Nephron progenitor cell (in vitro differentiated cells): Measurements from ENCODE around the gene WDR44.
A peak's percentile ranks its signal among the peaks of the same experiment; 100 is the strongest.

ENCODE experiments used
- DNase-seq: peaks from one replicate; pipeline ENCODE4 v3.0.0; 2021
- H3K27ac Mint-ChIP-seq: 2 replicates; pipeline ENCODE4 v1.8.0; 2021; ENCODE audit warnings: mild to moderate bottlenecking, moderate library complexity, mixed read lengths
- H3K27me3 Mint-ChIP-seq: 2 replicates; pipeline ENCODE4 v1.8.0; 2021; ENCODE audit warnings: mild to moderate bottlenecking, low read depth, mixed read lengths; ENCODE audit not compliant: poor library complexity
- H3K36me3 Mint-ChIP-seq: 2 replicates; pipeline ENCODE4 v1.8.0; 2021; ENCODE audit warnings: low read depth, mixed read lengths
- H3K4me1 Mint-ChIP-seq: 2 replicates; pipeline ENCODE4 v1.8.0; 2021; ENCODE audit warnings: mixed read lengths
- H3K4me3 Mint-ChIP-seq: 2 replicates; pipeline ENCODE4 v1.8.0; 2021; ENCODE audit warnings: mild to moderate bottlenecking, moderate library complexity, mixed read lengths
- H3K9me3 Mint-ChIP-seq: 2 replicates; pipeline ENCODE4 v1.8.0; 2021; ENCODE audit warnings: mild to moderate bottlenecking, moderate library complexity, mixed read lengths
- TF ChIP-seq, protein P1 (sequence below): fragments of 200-600 bp; sonication (generic); IDR thresholded peaks from 2 replicates; pipeline ENCODE4 v1.5.0; 2021; ENCODE audit warnings: antibody characterized with exemption

Gene WDR44

DNA sequence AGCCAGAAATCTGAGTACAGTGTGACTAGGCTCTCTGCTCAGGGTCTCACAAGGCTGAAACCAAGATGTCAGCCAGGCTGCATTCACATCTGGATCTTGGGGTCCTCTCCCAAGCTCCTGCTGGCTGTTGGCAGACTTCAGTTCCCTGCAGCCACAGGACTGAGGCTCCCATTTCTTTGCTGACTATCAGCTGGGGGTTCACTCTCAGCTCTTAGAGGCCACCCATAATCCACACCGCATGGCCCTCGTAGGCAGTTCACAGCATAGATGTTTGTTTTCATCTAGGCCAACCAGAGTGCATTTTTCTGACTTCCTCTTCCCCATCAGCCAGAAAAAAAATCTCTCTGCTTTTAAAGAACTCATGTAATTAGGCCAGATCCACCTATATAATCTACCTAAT lies 8.2 kb upstream of the WDR44 start:
- Mint-ChIP-seq H3K4me1 (peaks cover 3% of the 10 kb centered on the region), H3K27me3 (peaks cover 2% of the 10 kb centered on the region), H3K9me3 (peaks cover 5% of the 10 kb centered on the region), H3K36me3 (no peaks in the 10 kb centered on the region), H3K27ac (peak overlapping the region; percentile 61), H3K4me3 (no peak overlapping the region)
- TF ChIP-seq, protein P1, sequence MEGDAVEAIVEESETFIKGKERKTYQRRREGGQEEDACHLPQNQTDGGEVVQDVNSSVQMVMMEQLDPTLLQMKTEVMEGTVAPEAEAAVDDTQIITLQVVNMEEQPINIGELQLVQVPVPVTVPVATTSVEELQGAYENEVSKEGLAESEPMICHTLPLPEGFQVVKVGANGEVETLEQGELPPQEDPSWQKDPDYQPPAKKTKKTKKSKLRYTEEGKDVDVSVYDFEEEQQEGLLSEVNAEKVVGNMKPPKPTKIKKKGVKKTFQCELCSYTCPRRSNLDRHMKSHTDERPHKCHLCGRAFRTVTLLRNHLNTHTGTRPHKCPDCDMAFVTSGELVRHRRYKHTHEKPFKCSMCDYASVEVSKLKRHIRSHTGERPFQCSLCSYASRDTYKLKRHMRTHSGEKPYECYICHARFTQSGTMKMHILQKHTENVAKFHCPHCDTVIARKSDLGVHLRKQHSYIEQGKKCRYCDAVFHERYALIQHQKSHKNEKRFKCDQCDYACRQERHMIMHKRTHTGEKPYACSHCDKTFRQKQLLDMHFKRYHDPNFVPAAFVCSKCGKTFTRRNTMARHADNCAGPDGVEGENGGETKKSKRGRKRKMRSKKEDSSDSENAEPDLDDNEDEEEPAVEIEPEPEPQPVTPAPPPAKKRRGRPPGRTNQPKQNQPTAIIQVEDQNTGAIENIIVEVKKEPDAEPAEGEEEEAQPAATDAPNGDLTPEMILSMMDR, result no peak
- no peak for DNase-seq

DNA sequence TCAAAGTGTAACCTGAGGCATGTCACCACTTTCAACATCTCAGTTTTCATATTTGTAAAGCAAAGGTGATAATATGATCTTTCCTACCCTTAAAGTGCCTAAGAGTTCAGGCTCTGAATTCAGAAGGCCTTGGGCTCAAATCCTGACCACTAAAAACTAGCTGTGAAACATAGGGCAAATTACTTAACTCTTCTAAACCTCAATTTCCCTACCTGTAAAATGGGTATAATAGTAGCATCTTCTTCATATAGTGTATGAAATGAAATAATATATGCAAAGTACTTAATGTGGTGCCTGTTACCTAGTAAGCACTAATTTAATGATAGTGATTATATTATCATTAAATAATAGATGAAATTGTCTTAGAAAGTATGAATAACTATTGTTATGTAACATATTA lies 7.0 kb upstream of the WDR44 start:
- Mint-ChIP-seq H3K27me3 (no peaks in the 10 kb centered on the region), H3K36me3 (no peaks in the 10 kb centered on the region), H3K9me3 (no peaks in the 10 kb centered on the region), H3K4me1 (no peaks in the 10 kb centered on the region), H3K4me3 (no peak overlapping the region), H3K27ac (no peak overlapping the region)
- no peak for DNase-seq
- TF ChIP-seq, protein P1, result no peak

DNA sequence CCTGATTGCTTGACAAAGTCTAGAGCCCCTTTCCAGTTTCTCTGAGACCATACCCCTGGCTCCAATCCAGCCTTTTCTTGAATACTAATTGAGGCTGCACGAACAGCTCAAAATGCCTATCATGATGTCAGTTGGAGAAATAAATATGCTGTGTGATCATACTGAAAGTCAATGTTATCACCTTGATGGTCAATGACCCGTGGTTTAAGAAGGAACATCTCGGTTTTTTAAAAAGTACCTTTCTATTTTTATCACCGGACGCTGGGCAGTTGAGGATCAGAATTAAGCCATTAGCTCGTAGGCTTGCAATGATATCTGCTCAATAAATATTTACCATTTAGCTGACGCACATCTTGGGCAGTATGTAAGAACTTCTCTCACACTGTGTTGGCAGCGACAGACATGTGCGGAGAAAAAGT lies 852 bp upstream of the WDR44 start:
- Mint-ChIP-seq H3K36me3 (no peaks in the 10 kb centered on the region), H3K4me3 (peak overlapping the region; percentile 98), H3K9me3 (no peaks in the 10 kb centered on the region), H3K27ac (peak overlapping the region; percentile 100), H3K4me1 (peaks cover 33% of the 10 kb centered on the region), H3K27me3 (peaks cover 7% of the 10 kb centered on the region)
- TF ChIP-seq, protein P1, result no peak
- DNase-seq, result no peak

DNA sequence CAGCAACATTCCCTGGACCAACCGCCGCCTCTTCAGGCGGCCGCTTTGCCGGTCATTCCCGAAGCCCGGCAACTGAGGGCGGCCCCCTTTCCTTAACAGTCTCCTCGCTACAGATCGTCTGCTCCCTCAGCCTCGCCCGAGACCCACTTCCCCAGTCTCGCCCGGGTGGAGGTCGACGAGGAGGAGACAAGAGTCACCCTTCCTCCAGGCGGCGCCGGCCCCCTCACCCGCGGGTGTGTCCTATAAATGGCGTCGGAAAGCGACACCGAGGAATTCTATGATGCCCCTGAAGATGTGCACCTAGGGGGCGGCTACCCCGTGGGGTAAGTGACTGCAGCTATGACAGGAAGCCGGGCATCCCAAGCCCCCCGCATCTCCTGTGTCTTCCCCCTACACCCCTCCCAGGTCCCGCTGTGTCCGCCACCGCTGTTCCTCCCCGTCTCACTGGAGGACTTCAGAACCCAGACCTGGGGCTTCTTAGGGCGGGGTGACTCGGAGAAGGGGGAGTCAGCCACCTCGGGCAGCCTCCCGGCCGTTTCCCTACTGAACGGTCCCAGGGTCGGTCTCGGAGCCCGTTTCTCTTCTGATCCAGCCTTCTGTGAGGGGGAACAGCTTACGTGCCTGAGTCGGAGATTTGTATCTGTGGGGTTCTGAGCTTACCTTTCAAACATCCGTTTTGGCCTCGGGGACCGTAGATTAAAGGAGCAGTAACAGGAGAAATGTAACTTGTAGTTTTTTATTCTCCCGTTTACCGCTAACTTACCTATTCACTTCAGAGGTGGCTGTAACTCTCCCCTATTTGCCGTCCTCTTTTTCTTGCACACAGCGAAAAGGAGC lies 570 bp downstream of the WDR44 start:
- H3K4me1 Mint-ChIP-seq, result peaks cover 40% of the 10 kb centered on the region
- H3K36me3 Mint-ChIP-seq, result no peaks in the 10 kb centered on the region
- peaks cover 7% of the 10 kb centered on the region for H3K27me3 Mint-ChIP-seq
- no peaks in the 10 kb centered on the region for H3K9me3 Mint-ChIP-seq
- H3K4me3 Mint-ChIP-seq, result peak overlapping the region; percentile 98
- H3K27ac Mint-ChIP-seq, result peak overlapping the region; percentile 100
- TF ChIP-seq, protein P1, result no peak
- peak; percentile 76 for DNase-seq

DNA sequence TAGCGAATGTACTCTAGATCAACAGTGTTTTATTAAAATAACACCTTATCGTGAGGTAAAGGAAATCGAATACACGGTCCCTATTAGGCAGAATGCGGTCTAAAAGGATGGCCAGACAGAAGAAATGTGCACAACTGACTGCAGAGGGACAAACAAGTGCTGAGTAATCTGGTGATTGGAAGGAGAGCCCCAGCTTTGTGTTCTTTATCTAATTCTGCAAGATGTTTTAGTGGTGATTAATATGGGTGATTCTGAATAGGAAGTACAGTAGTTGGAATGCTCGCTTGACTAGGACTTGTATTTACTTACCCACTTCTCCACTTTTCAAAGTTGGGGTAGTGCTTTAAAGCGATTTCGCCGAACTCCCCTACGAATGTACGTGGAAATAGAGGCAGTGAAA lies 1.2 kb downstream of the WDR44 start:
- H3K9me3 Mint-ChIP-seq, result no peaks in the 10 kb centered on the region

More for the DNA sequence above, 1.2 kb downstream of the WDR44 start:
- no peak for DNase-seq
- Mint-ChIP-seq H3K4me3 (peak overlapping the region; percentile 98), H3K36me3 (no peaks in the 10 kb centered on the region), H3K4me1 (peaks cover 40% of the 10 kb centered on the region), H3K27ac (peak overlapping the region; percentile 100), H3K27me3 (peaks cover 7% of the 10 kb centered on the region)
- TF ChIP-seq, protein P1, result no peak
